Neural cell (in vitro differentiated cells): ENCODE data around the gene FCMR.

Experiments
- EZH2 ChIP-seq: fragments of 200-600, 300-800 bp; shearing (Covaris generic), sonication (generic); IDR thresholded peaks from 2 replicates; pipeline ENCODE4 v1.6.1; 2014; ENCODE audit warnings: antibody characterized with exemption, low read length, borderline replicate concordance, mild to moderate bottlenecking; ENCODE audit not compliant: insufficient read depth, poor library complexity, severe bottlenecking
- MXI1 ChIP-seq: fragments of 450-650 bp; conservative IDR thresholded peaks from 2 replicates; pipeline ENCODE4 v1.6.1; 2014; ENCODE audit warnings: antibody characterized with exemption, mild to moderate bottlenecking; ENCODE audit not compliant: poor library complexity, severe bottlenecking
- SMC3 ChIP-seq: fragments of 450-650 bp; conservative IDR thresholded peaks from 2 replicates; pipeline ENCODE4 v1.6.1; 2014; ENCODE audit warnings: antibody characterized with exemption, mild to moderate bottlenecking, moderate library complexity; ENCODE audit not compliant: poor library complexity
- TF ChIP-seq, protein P1 (sequence below): fragments of 450-650 bp; IDR thresholded peaks from 2 replicates; pipeline ENCODE4 v1.5.1; 2014; ENCODE audit warnings: antibody characterized with exemption, mild to moderate bottlenecking, moderate library complexity; ENCODE audit not compliant: poor library complexity, severe bottlenecking

DNA sequence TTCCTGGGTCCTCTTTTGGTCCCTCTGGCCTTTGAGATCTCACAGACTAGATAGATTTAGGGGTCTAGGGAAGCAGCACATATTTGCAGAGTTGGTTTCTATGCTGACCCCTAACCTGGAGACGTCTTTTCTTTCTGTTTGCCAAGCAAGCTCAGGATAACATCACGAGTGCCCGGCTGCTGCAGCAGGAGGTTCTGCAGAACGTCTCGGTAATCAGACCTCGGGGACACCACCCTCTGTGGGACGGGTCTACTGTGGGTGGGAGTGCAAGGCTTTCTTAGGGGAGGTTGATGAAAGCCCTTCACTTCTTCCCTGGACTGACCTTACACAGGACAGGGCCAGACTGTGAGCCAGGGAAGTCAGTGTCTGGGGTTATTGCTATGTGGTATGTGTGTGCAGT lies 21.6 kb downstream of the FCMR start:
- TF ChIP-seq, protein P1, sequence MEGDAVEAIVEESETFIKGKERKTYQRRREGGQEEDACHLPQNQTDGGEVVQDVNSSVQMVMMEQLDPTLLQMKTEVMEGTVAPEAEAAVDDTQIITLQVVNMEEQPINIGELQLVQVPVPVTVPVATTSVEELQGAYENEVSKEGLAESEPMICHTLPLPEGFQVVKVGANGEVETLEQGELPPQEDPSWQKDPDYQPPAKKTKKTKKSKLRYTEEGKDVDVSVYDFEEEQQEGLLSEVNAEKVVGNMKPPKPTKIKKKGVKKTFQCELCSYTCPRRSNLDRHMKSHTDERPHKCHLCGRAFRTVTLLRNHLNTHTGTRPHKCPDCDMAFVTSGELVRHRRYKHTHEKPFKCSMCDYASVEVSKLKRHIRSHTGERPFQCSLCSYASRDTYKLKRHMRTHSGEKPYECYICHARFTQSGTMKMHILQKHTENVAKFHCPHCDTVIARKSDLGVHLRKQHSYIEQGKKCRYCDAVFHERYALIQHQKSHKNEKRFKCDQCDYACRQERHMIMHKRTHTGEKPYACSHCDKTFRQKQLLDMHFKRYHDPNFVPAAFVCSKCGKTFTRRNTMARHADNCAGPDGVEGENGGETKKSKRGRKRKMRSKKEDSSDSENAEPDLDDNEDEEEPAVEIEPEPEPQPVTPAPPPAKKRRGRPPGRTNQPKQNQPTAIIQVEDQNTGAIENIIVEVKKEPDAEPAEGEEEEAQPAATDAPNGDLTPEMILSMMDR, result no peak
- TF ChIP-seq SMC3 (no peak), MXI1 (no peak), EZH2 (no peak)
